ENCODE results near the gene DARS2.

DNA sequence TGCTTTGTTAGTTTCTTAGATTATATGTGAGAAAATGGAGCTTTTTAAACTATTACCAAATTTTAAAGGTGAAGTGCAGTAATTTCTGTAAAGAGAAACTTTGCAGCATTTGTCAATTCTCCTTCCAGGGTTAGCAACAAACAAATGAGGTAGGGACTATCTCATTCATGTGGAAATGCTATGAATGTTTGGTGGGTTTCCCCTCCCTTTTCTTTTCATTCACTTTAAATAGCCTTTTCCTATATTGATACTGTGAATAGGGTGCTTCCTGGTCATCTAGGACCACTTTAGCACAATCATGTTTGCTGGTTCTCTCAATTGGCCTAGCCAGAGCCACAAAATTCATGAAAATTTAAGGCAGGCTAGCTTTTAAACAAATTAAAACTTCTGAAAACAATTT lies 64.3 kb downstream of the DARS2 start:
- TF ChIP-seq CTCF (IDR thresholded peaks at IDR 0.05) = no peak
- TF ChIP-seq POLR2A (IDR thresholded peaks at IDR 0.05) = no peak
